IPS DF 19.7 (cell line): ENCODE results near the gene CA14.
"Not testable (repeated sequence)": the region's sequence is repeated elsewhere in the genome, so short reads cannot be mapped to it uniquely, and the experiment has no call there.

ENCODE experiments used
- DNase-seq: peaks from one replicate; pipeline ENCODE4 v3.0.0-alpha.2; 2013; ENCODE audit warnings: low read depth, low spot score

Gene CA14

DNA sequence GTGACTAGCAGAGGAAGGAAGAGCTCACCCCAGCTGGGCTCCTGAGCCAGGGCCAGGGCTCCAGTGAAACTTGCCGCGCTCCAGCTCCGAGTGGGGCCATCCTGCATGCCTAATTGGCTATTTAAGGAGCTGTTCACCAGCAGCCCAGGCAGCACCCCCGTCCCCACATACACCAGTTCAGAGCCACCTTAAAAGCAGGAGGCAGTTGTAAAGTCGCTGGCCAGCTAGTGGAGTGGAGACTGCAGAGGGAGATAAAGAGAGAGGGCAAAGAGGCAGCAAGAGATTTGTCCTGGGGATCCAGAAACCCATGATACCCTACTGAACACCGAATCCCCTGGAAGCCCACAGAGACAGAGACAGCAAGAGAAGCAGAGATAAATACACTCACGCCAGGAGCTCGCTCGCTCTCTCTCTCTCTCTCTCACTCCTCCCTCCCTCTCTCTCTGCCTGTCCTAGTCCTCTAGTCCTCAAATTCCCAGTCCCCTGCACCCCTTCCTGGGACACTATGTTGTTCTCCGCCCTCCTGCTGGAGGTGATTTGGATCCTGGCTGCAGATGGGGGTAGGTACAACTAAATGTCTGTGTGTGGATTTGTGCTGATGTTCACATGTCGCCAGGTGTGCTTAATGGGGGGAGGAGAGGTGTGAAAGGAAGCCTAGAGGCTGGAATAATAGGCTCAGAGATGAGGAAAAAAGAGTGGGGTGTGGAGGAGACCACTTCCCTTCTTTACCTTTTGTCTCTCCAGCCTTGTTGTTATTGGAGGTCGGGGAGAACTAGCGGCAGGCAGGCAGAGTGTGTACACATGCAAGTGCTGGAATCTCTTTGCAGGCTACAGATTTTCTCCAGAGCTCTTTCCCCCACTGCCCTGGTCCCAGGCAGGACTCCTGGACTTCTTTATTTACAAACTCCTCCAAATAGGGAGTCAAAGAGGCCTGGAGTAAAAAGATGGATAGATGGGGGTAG is at the start of gene CA14:
Gene CA14 (plus strand): TSS at position 151 of the 962 bp plus-strand sequence. CDS start 355 bp downstream, at position 506.
- DNase-seq = no peak

DNA sequence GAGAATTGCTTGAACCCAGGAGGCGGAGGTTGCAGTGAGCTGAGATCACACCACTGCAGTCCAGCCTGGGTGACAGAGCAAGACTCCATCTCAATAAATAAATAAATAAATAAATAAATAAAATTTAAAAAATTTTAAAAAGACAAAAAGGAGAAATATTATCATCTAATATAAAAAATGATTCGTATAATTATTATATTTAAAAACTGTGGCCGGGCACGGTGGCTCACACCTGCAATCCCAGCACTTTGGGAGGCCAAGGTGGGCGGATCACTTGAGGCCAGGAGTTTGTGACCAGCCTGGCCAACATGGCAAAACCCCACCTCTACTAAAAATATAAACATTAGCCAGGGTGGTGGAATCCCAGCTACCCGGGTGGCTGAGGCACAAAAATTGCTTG is 49.1 kb upstream of the CA14 start:
- DNase-seq = not testable (repeated sequence)

DNA sequence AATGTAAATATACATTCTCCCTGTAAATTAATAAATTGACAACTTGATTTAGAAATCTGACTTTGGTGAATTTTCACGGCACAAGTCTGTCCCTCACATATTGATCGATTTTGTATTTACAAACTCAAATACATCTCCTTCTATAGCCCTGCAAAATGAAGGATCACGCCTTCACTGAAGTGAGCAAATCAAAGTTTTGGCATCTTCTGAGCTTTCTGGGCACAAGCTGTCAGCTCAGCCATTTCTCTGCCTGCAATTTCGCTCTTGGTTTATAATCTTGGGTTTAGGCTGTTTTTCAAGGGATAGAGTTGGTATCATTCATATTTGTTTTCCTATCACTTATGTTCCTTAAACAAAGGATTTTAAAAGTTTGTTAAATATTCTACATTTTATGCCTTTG is 47.5 kb upstream of the CA14 start:
- no peak for DNase-seq

DNA sequence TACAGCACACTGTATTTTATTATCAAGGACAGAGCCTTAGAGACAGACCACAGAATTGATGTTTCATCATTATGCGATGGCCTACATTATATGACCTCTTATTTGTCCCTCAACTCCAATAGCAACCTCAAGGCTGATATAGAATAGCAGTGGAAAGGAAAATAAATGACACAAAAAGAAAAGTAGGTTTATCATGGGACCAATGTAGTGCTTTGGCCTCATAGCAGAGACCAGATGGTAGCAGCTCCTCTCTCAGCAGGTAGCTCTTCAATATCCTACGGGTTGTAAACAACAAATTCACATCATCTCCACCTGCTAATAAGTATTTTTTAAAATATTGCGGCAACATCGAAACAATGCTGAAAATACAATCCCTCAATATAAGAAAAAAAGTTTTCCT is 46.9 kb upstream of the CA14 start:
- no peak for DNase-seq

DNA sequence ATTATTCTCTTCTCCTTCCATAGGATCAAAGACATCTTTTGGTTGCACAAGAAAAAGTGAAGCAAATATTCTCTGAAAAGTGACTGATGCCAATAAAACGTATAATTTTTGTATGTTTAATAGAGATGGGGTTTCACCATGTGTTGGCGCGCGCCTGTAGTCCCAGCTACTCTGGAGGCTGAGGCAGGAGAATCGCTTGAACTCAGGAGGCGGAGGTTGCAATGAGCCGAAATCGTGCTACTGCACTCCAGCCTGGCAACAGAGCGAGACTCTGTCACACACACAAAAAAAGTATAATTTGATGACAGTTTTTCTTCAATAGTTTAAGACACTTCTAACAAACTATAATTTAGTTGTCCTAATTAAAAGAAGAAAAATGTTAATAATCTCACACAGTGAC is 45.5 kb upstream of the CA14 start:
- DNase-seq = no peak

DNA sequence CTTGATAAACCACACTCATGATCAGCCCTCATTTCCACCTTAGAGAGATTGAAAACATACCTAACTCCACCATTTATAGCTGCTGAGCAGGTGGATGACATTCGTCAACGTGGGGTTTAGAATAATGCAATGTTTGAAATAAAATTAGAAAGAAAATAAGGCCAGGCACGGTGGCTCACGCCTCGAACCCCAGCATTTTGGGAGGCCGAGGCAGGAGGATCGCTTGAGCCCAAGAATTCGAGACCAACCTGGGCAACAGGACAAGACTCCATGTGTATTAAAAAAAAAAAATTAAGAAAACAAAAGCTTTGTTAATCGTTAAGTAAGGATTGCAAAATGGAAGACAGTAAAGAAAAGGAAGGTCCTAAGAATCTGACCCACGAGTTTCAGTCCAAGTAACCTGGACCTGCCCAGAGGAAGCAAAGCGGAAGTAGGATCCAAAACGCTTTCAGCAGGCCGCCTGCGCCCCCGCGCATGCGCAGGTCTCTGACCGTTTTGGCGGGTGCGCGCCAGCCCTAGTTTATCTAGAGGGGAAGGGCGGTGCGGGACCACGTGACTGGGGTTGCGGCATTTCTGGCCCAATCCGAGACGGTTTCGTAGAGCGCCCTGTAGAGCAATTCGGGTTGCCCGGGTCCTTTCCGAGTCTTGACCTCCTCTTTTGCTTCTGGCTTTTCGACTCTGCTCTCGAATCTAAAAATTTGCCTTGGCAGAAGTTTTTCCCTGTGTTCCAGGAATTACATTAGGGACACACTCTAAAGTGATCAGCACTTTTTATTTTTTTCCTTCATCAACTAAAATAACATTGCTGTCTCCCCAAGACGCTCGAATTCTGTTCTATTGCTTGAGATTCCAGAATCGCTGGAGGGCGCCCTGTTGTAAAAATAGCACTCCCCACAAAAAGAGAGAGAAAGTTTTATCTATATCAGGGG is 44.1 kb upstream of the CA14 start:
- peak; percentile 88 for DNase-seq

DNA sequence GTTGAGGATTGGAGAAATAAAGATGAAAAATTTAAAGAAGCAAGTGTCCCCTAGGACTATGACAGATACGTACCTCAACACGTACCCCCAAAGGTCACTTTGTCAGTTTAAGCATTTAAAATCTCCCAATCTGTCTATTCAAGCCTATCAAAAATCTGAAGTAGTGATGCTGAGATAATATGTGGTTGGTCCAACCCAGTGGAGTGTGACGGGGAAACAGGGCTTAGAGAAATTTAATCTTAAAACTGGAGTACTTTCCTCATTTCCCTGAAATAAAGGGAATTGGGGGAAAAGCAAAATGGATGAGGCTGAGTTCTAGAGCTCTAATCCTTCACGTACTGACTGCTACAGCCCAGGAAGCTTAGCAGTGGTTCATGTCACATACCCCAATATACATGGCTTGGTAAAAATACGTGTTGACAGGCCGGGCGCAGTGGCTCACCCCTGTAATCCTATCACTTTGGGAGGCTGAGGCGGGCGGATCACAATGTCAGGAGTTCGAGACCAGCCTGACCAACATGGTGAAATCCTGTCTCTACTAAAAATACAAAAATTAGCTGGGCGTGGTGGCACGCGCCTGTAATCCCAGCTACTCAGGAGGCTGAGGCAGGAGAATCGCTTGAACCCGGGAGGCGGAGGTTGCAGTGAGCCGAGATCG is 43.3 kb upstream of the CA14 start:
- DNase-seq = not testable (repeated sequence)

DNA sequence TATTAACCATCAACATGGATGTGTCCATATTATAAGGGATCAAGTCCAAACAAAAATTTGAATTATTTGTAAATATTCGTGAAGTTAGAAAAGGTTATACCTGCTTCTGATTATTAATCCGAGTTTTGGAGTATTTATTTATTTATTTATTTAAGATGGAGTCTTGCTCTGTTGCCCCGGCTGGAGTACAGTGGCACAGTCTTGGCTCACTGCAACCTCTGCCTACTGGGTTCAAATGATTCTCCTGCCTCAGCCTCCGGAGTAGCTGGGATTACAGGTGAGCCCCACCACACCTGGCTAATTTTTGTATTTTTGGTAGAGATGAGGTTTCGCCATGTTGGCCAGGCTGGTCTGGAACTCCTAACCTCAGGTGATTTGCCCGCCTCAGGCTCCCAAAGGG is 41.7 kb upstream of the CA14 start:
- not testable (repeated sequence) for DNase-seq

DNA sequence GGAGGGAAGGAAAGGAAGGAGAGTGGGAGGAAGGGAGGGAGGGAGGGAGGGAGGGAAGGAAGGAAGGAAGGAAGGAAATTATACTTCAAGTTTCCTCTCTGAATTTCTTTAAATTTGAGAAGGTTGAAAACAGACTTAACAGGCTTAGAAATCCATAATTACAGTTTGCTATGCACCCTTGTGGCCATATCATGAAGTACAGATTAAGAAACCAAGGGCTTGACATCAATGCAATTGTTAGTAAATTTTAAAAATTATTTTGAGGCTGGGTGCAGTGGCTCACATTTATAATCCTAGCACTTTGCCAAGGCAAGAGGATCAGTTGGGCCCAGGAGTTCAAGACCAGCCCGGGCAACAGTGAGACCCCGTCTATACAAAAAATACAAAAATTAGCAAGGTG is 36.0 kb upstream of the CA14 start:
- DNase-seq = no peak

DNA sequence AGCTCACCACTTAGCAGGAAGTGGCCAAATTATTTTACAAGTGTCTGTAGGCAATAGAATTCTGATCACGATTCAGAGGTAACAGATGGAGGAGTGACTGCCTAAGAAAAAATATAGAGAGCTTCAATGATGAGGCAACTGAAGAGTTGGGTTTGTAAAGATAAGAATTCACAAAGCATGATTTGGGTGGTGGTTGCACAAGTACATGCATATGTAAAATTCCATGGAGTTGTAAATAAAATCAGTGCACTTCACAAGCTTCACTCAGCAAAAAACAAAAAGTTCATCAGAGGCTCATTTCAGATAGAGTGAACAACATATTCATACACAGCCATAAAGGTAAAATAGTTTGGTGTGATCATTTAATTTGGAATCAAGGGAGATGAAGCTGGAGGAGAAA is 32.6 kb upstream of the CA14 start:
- no peak for DNase-seq

DNA sequence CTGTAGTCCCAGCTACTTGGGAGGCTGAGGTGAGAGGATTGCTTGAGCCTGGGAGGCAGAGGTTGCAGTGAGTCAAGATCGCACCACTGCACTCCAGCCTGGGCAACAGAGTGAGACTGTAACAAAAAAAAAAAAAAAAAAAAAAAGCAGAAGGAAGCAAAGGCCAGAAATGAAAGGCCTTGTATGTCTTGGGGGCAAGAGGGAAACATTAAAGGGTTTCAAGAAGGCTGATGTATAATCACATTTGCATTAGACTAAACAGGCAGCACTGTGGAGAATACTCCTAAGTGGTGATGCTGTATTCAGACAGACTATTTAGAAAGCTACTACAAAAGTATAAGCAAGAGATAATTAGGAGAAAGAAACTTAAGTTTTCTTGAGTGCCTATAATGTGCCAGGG is 32.0 kb upstream of the CA14 start:
- no peak for DNase-seq

DNA sequence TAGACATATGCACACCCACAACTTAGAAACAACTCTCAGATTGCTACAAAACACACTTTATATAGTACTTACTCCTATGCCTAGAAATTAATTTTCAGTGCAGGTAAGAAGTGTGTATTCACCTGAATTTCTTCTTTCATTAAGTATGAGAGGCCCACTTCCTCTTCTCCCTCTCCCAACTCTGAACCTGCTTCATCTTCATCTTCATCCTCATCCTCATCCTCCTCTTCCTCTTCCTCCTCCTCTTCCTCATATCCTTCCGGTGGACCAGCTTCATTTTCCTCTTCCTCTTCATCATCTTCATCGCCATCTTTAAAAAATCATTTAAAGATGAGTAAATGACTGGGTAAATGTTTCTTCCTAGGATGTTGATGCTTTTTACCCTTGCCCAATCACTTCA is 31.1 kb upstream of the CA14 start:
- DNase-seq = no peak

DNA sequence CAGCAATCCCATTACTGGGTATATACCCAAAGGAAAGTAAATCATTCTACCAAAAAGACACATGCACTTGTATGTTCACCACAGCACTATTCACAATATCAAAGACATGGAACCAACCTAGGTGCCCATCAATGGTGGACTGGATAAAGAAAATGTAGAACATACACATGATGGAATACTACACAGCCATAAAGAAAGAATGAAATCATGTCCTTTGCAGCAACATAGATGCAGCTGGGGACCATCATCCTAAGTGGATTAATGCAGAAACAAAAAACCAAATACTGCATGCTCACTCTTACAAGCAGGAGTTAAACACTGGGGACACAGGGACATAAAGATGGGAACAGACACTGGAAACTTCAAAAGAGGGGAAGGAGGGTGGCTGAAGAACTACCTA is 30.3 kb upstream of the CA14 start:
- DNase-seq = no peak

DNA sequence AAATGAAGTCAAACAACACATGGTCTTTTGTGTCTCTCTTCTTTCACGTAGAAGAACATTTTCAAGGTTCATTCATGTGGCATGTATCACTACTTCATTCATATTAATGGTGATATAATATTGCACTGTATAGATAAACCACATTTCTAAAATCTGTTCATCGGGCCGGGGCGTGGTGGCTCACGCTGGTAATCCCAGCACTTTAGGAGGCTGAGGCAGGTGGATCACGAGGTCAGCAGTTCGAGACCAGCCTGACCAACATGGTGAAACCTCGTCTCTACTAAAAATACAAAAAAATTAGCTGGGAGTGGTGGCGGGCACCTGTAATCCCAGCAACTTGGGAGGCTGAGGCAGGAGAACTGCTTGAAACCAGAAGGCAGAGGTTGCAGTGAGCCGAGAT is 29.3 kb upstream of the CA14 start:
- not testable (repeated sequence) for DNase-seq

DNA sequence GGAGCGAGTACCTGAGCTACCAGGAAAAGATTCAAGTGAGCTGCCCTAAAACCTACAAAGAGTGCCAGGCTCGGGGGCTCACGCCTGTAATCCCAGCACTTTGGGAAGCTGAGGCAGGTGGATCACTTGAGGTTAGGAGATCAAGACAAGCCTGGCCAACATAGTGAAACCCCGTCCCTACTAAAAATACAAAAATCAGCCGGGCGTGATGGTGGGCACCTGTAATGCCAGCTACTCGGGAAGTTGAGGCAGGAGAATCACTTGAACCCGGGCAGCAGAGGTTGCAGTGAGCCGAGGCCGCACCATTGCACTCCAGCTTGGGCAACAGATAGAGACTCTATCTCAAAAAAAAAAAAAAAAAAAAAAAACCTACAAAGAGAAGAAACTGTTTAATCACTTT is 24.7 kb upstream of the CA14 start:
- not testable (repeated sequence) for DNase-seq

DNA sequence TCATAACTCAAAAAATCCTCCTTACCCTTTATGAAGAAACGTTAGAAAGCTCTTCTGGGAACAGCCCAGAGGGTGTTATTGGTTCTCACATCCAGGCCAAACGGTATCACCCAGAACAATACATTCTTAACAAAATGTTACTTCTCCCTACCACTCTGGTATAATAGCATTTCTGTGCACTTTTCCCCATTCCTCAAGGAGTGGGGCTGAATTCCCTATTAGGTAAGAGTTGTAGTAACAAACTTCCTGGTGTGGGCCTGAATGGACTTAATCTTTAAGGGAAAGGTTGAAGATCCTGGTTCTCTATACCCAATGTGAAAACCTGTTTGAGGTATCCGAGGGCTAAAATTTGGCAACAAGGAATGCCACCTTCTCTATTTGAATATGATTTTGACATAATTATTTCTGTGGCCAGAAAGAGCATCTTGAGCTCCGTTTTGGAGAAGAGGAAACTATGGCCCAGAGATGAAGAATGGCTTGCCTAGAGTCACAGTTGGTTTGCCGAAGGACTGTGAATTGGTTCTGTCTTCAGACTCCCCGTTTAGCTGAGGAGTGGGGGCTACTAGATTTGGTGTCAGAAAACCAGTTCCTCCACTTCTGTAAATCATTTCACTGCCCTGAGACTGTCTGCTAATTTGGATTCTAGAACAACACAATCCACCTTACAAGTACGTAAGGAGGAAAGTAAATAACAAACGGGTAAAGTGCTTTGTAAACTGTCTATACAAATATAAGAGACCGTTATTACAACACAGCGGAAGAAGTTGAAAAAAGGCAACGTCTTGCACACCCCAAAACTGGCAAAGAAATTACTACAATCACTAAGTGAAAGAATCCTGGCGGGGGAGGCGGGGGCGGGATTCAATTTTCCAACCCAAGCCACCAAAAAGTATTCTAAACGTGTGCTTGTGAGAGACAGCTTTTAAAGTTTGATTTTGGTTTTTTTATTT is 23.9 kb upstream of the CA14 start:
- DNase-seq = no peak

DNA sequence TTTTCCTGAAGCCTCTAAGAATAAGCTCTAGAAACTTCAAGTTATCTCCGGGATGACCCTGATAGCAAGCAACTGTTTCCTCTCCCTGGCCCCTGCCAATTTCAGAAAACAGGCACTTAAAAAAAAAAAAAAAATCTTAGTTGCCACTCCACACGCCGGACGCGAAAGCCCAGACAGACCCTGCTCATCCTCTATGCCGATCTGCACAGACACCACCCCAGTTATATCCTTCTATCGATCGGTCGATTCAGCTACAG is 23.3 kb upstream of the CA14 start:
- DNase-seq = no peak

DNA sequence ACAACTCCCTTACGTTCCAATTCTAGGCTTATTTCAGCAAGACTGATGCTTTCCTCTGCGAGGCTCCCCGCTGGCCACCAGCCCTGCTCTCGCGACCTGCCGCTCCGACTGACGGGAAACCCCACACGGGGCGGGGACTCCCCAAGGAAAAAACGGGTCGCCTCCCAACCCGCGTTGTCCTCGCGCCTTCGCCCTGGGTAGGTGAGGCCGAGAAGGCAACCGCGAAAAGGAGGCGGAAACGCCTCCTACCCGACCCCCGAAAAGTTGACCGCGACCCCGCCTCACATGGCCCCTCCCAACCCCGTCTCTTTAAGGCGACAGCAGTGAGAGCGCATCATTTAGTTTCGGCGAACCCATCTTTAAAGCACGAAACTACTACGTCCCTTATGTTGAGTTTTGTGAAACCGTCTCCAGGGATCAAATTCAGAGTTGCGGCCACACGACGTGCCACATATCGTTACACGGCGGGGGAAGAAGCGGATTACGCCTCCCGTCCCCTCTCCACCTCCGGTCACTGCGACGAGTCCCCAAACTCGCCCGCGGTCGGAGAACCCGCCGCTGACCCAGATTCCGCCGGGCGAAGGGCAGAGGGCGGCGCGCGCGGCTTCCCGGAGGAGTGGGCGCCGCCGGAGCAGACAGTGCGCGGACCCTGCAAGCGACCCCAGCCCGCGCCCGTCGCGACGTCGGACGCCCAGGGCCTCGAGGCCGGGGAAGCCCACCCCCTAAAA is 22.8 kb upstream of the CA14 start:
- DNase-seq = no peak

DNA sequence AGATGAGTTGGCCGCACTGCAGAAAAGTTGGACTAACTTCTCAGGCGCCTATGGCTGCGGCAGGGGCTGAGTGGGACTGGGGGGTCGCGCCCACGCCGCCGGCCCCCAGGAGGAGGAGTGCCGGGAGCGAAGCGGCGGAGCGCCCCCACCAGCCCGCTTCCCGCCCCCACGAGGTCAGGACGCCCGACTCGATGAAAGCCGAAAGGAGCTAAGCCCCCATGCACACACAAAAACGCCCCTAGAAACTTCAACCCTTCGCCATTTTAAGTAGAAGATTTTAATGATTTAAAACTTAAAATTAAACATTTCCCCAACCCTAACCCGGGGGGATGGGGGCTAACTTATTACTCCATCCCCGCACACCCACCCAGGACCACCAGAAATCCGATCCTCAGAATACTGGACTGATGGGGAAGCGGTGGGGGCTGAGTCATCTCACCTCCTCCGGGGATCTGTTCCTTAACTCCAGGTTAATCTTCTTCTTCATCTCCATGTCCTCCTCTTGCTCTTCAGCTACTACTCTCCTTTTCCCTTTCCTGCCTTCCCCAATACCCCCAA is 22.2 kb upstream of the CA14 start:
- no peak for DNase-seq
